HG02884 (cell line): ENCODE data around the gene RTN4RL1.
"Not testable (repeated sequence)": the region's sequence is repeated elsewhere in the genome, so short reads cannot be mapped to it uniquely, and the experiment has no call there.

Experiments used
- ATAC-seq: cut with Tn5 transposase; IDR thresholded peaks from one replicate; pipeline ENCODE4 v1.9.1; 2021; ENCODE audit warnings: mild to moderate bottlenecking, moderate library complexity; ENCODE audit not compliant: unreplicated experiment

The RTN4RL1 gene

GRCh38 chr17:2025622-2026309 is 632 bp upstream of the RTN4RL1 start:
- no peak for ATAC-seq

GRCh38 chr17:2024572-2025219 is 438 bp downstream of the RTN4RL1 start:
- no peak for ATAC-seq

GRCh38 chr17:2023692-2024571 is 1.2 kb downstream of the RTN4RL1 start:
- ATAC-seq = no peak

DNA sequence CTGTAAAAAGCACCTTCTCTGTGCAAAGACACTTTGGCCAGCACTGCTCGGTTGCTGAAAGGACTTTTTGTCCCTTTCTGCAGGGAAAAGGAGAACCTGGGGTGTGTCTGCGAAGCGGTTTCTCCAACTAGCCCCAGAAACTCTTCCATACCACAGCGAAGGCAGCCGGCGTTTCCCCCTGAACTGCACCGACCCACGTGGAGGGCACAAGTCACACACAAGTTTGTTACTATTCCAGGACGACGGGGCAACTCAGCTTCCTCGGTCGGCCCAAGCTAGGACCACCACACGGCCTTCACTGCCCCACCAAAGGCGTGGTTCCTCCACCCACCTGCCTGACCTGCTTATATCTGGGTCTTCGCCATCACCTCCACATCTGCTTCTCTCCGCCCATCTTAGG is 1.9 kb downstream of the RTN4RL1 start:
- no peak for ATAC-seq

DNA sequence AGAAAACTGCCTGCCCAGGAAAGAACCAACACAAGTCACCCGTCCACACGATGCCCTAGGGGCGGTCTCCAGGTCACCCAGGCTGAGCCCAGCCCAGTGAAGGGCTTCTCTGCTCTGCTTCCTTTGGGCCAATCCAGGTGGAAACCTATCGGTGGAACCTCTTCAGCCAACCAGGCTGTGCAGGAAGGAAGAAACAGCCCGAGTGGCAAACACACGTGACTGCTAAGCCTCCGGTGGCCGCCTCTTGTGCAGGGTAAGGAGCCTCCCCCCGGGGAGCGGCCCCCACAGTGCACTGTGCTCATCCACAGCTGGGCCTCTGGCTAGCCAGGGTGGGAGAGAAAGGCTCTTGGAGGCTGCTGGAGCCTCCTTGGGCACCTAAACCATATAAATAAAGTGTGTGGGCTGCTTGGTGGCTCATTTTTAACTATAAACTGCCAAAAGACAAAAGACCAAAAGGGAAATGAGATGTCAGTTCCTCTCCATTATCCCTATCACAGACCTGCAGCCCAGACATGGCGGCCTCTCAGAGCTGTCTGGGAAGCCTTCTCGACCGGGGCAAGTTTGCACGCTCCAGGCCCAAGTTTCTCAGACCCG is 2.4 kb downstream of the RTN4RL1 start:
- ATAC-seq = no peak

DNA sequence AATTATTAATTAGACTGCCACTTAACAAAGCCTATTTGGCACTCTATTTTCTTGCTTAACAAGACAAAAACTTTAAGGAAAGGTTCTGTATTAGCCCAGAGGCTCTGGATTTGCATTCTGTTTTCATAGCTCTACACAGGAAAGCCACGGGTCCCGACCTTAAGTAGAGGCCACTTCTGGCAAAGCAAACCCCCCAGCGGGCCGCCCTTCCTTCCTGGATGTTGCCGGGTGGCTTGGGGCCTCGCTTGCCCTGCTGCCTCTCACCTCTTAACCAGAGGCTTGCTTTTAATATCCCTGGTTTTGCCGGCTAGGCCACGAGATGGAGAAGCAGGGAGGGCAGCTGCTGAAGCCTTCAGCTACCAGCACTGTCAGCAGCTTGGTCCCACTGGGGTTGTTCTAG is 4.4 kb downstream of the RTN4RL1 start:
- no peak for ATAC-seq

DNA sequence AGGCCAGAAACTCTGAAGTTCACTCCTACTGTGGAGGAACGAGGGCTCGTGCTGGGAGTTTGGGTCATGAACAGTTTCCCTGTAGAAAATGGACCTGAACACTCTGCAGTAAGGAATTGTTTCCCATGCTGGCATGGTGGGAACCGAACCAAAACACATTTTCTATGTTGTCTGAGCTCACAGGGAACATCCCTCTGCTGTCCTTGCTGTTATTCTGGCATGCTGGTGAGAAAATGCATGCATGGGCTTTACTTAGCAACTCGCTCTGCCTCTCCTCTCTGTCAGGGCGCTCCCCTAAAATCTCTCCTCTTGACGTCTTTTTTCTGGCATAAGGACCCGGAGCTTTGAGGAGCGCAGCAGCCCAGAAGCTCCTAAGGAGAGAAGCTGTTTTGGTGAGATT is 5.4 kb downstream of the RTN4RL1 start:
- ATAC-seq = no peak

DNA sequence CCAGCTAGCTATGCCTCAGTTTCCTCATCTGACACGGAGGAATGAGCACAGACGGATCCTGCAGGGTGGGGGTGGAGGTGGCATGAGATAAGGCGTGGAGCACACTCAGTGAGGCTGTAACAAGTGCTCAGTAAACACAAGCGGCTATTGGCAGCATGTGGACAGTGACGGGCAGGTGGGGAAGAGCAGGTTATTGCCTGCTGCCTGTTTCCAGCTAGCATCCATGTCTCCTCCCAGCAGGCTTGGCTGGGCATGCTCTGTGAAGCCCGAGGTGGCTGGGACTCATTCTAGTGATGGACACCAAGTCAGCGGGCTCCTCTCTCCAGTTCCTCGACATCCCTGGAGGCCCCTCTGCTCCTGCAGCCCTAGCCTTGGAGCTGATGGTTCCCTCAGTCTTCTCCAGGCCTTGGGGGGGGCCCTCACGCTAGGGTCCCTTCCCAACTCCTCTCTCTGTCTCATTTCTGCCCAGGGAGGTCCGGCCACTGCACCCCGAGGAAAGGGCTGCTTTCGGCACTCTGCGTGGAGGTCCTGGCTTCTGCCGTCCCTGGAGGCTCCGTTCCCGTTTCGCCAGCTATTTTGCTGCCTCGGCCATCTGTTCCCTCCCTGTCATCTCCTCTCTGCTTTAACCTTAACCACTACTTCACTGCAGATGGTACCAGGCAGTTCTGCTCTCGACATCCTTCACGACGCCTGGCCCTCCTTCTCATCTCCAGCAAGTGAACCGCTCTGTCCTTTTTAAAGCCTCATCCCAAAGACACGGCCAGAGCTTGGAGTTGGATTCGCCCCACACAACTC is 6.2 kb downstream of the RTN4RL1 start:
- ATAC-seq = no peak

DNA sequence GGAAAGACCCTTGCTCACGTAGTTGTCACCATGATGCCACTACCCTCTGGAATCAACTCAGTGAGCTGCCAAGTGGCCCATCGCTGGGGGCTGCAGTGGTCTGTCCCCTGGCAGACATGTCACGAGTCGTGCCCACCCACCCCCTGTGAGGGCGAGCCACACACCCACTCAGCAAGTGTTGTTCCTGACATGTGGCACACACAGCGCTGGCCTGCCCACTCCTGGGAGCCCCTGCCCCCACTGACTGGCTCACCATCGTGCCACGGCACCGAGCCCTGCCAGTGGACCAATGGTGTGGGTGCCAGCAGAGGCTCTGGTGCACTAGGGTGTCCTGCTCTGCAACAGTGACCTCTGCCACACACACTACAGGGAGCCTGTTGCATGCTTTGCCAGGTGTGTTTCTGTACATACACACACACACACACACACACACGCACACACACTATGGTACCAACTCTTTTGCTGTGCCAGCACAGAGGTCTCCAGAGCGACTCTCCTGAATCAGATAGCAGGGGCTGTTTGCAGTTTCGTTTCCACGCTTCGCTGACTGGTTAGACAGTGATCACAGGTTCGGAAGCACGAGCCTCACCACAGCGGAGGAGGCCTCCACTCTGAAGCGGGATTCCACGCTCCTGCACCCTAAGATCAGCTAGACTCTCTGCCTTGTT is 7.7 kb downstream of the RTN4RL1 start:
- ATAC-seq = no peak

- no peak for ATAC-seq
These were observed 8.6 kb downstream of the RTN4RL1 start for GRCh38 chr17:2016494-2016893.

DNA sequence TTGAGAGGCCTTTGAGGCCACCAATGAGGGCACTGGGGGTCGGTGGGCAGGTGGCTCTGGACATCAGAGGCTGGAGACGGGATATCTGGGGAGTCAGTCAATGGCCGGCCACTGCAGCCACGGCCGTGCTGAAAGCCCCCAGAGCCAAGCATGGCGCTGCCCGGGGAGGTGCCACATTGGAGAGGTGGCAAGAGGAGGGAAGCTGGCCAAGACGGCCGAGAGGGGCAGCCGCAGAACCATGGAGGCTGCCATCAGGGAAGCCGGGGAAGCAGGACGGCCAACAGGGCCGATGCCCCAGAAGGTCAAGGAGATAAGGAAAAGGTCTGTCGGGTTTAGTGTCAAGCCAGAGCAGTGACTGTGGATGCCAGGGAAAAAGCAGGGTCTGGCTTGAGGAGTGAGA is 9.8 kb downstream of the RTN4RL1 start:
- ATAC-seq = no peak

DNA sequence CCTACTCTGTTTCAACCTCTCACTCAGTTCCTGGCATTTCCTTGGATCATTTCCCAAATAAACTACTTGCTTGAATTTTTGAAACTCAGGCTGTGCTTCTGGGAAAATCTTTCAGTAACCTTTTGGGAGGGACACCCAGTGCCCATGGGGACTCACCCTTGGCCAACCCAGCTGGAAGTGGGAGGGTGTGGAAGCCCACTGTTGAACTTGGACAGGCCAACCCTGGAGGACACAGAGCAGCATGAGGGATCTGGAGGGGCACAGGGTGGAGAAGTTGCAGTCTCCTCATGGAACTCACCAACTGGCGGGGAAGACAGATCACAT is 11.2 kb downstream of the RTN4RL1 start:
- no peak for ATAC-seq

GRCh38 chr17:2013220-2013993 is 11.7 kb downstream of the RTN4RL1 start:
- not testable (repeated sequence) for ATAC-seq

DNA sequence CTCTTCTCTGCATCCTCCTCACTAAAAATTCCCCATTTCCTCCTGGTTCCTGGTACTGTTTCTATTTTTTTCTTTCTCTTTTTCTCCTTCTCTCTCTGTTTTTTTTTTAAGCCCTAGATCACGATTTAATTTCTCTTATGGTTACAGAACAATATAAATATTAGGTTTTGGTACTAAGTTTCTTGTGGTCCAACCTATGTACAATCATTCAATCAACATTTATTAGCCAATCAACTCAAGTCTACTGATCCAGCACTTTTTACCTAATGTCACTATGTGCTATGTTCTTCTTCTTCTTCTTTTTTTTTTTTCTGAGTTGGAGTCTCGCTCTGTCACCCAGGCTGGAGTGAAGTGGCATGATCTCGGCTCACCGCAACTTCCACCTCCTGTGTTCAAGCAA is 12.6 kb downstream of the RTN4RL1 start:
- ATAC-seq = no peak

GRCh38 chr17:2011411-2012371 is 13.4 kb downstream of the RTN4RL1 start:
- no peak for ATAC-seq

GRCh38 chr17:2009737-2010136 is 15.4 kb downstream of the RTN4RL1 start:
- no peak for ATAC-seq

DNA sequence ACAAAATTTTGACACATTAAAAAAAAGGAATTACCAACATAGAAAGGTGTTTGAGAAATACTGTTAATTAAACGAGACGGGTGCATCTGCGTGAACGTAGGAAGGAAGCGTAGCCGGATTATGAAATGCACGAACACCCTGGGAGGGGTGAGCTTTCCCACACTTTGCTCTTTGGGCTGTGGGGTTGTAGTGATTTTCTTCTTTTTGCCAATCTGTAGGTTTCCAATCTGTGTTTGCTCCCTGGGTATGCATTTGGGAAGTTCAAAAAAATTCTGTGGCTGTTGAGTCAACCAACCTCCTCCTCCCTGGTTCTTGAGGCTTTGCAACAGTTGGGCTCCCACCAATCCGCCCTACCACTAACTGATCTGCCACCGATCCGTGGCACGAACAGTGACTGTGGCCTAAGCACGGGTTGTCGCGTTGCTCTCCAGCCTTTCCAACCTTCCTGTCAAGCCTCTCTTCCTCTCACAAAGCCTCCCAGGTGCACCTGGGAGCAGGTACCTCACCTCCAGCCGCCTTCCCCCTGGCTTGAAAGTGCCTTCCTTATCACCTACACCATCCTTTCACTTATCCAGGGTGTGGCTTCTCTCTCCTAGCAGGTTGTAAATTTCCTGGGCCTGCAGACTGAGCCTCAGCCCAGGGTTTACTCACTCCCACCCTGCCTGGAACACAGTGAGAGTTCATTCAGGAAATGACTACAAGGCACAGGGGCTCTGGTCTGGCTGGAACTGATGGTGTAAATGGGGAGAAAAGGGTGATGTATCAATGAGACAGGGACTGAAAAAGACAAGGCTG is 16.6 kb downstream of the RTN4RL1 start:
- ATAC-seq = no peak
